ENCODE data around the gene RPS10.

Gene RPS10

DNA sequence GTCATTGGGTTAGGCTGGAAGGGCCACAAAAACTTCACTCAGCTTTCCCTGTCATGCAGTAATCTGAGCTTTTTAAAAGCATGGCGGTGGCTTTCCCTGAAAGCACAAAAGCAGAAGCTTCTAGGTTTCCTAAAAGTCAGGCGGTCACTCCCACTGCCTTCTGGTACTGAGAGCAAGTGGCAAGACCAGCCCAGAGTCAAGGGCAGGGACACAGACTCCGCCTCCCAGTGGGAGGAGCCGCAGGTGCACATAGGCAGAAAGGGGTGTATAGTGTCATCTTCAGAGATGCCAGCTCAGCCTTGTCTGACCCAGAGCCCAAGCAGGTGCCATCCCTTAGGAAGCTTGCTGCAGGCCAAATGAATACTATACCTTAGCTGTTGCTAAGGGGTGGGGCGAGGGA lies 22.0 kb upstream of the RPS10 start:
- H3F3A ChIP-seq (ENCODE audit: insufficient read depth) = no peaks in the 10 kb centered on the region
- H3K4me2 ChIP-seq (ENCODE audit: low read depth, low read length, poor library complexity, severe bottlenecking) = no peak overlapping the region
- TF ChIP-seq, protein P1, sequence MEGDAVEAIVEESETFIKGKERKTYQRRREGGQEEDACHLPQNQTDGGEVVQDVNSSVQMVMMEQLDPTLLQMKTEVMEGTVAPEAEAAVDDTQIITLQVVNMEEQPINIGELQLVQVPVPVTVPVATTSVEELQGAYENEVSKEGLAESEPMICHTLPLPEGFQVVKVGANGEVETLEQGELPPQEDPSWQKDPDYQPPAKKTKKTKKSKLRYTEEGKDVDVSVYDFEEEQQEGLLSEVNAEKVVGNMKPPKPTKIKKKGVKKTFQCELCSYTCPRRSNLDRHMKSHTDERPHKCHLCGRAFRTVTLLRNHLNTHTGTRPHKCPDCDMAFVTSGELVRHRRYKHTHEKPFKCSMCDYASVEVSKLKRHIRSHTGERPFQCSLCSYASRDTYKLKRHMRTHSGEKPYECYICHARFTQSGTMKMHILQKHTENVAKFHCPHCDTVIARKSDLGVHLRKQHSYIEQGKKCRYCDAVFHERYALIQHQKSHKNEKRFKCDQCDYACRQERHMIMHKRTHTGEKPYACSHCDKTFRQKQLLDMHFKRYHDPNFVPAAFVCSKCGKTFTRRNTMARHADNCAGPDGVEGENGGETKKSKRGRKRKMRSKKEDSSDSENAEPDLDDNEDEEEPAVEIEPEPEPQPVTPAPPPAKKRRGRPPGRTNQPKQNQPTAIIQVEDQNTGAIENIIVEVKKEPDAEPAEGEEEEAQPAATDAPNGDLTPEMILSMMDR (IDR thresholded peaks at IDR 0.05; ENCODE audit: insufficient read depth, low read length, poor library complexity, severe bottlenecking) = no peak
- TF ChIP-seq EZH2phosphoT487 (conservative IDR thresholded peaks at IDR 0.05; ENCODE audit: low read length) = no peak
- no peaks in the 10 kb centered on the region for H3K9me3 ChIP-seq (ENCODE audit: insufficient read depth, low read length)
- H3K36me3 ChIP-seq (ENCODE audit: low read length) = no peaks in the 10 kb centered on the region
- H3K9me2 ChIP-seq (replicated peaks; ENCODE audit: insufficient read depth, low read length) = no peaks in the 10 kb centered on the region
- no peaks in the 10 kb centered on the region for H4K20me1 ChIP-seq (ENCODE audit: low read depth, low read length)
- H3K4me3 ChIP-seq (ENCODE audit: insufficient read depth, low read length, poor library complexity, severe bottlenecking) = no peak overlapping the region
- no peak overlapping the region for H2AFZ ChIP-seq (ENCODE audit: low read depth, low read length, severe bottlenecking)
- no peaks in the 10 kb centered on the region for H3K79me2 ChIP-seq (ENCODE audit: insufficient read depth, low read length)
- H3K27me3 ChIP-seq (ENCODE audit: low read length) = no peaks in the 10 kb centered on the region
- no peak overlapping the region for H3K9ac ChIP-seq (ENCODE audit: low read length)
- no peak overlapping the region for H3K27ac ChIP-seq (ENCODE audit: low read depth, low read length)

DNA sequence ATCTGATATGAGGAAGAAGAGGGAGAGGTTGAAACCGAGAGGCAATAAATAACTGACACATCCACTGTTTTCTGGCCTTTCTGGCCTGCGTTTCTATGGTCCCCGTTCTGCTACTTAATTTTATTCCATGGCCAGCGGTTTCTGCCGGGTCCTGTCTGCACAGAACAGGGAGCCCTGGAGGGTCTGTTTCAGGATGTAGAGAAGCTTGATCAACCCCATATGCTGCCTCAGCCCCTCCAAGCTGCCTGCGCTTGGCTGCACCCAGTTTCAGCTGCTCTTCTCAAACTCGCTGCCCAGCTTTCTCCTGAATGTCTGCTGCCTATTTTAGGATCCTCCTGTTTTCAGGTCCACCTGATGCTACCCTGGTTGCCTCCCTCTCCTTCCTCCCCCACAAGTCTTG lies 21.5 kb upstream of the RPS10 start:
- no peak overlapping the region for H3K27ac ChIP-seq (ENCODE audit: low read depth, low read length)
- no peak overlapping the region for H3K4me2 ChIP-seq (ENCODE audit: low read depth, low read length, poor library complexity, severe bottlenecking)
- H3K9me3 ChIP-seq (ENCODE audit: insufficient read depth, low read length) = no peaks in the 10 kb centered on the region
- TF ChIP-seq, protein P1 (IDR thresholded peaks at IDR 0.05; ENCODE audit: insufficient read depth, low read length, poor library complexity, severe bottlenecking) = no peak
- no peak for TF ChIP-seq EZH2phosphoT487 (conservative IDR thresholded peaks at IDR 0.05; ENCODE audit: low read length)
- no peaks in the 10 kb centered on the region for H4K20me1 ChIP-seq (ENCODE audit: low read depth, low read length)
- H3F3A ChIP-seq (ENCODE audit: insufficient read depth) = no peaks in the 10 kb centered on the region
- H3K36me3 ChIP-seq (ENCODE audit: low read length) = no peaks in the 10 kb centered on the region
- H3K4me3 ChIP-seq (ENCODE audit: insufficient read depth, low read length, poor library complexity, severe bottlenecking) = no peak overlapping the region
- no peaks in the 10 kb centered on the region for H3K79me2 ChIP-seq (ENCODE audit: insufficient read depth, low read length)
- no peak overlapping the region for H3K9ac ChIP-seq (ENCODE audit: low read length)
- no peak overlapping the region for H2AFZ ChIP-seq (ENCODE audit: low read depth, low read length, severe bottlenecking)
- H3K9me2 ChIP-seq (replicated peaks; ENCODE audit: insufficient read depth, low read length) = no peaks in the 10 kb centered on the region
- H3K27me3 ChIP-seq (ENCODE audit: low read length) = no peaks in the 10 kb centered on the region

DNA sequence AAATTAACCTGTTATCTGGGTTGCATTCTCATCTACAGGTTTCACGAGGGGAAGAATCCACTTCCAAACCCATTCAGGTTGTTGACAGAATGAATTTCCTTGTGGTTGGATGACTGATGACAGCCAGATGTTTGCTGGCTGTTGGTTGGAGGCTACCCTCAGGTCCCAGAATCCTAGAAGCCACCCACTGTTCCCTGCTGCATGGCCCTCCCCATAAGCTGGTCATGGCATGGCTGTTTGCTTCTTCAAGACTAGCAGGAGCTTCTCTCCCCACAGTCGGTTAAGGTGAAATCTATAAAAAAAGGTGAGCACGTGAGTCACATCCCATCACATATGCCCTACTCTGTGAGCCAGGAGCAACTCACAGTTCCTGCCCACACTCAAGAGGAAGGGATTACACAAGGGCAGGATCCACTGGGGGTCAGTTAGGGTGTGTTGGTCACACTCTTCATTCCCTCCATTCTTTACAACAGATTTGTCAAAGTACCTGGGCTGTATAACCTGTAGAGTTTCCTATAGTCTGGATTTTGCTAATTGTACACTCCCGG lies 19.5 kb upstream of the RPS10 start:
- no peak overlapping the region for H3K4me3 ChIP-seq (ENCODE audit: insufficient read depth, low read length, poor library complexity, severe bottlenecking)
- H3K9me2 ChIP-seq (replicated peaks; ENCODE audit: insufficient read depth, low read length) = no peaks in the 10 kb centered on the region
- TF ChIP-seq EZH2phosphoT487 (conservative IDR thresholded peaks at IDR 0.05; ENCODE audit: low read length) = no peak
- TF ChIP-seq, protein P1 (IDR thresholded peaks at IDR 0.05; ENCODE audit: insufficient read depth, low read length, poor library complexity, severe bottlenecking) = no peak
- no peaks in the 10 kb centered on the region for H3K36me3 ChIP-seq (ENCODE audit: low read length)
- H3K9ac ChIP-seq (ENCODE audit: low read length) = no peak overlapping the region
- no peaks in the 10 kb centered on the region for H3K9me3 ChIP-seq (ENCODE audit: insufficient read depth, low read length)
- no peaks in the 10 kb centered on the region for H3K79me2 ChIP-seq (ENCODE audit: insufficient read depth, low read length)
- H3K27ac ChIP-seq (ENCODE audit: low read depth, low read length) = no peak overlapping the region
- no peak overlapping the region for H3K4me2 ChIP-seq (ENCODE audit: low read depth, low read length, poor library complexity, severe bottlenecking)
- H3F3A ChIP-seq (ENCODE audit: insufficient read depth) = no peaks in the 10 kb centered on the region
- H3K27me3 ChIP-seq (ENCODE audit: low read length) = no peaks in the 10 kb centered on the region
- H4K20me1 ChIP-seq (ENCODE audit: low read depth, low read length) = no peaks in the 10 kb centered on the region
- no peak overlapping the region for H2AFZ ChIP-seq (ENCODE audit: low read depth, low read length, severe bottlenecking)

Data from SU-DHL-6 (cell line).